Neural progenitor cell (in vitro differentiated cells): ENCODE measurements around the gene TSHZ1.

Experiments used
- CTCF ChIP-seq: fragments of 200-600 bp; sonication (generic); IDR thresholded peaks from 2 replicates; pipeline ENCODE4 v1.5.1; 2017; ENCODE audit warnings: antibody characterized with exemption, mild to moderate bottlenecking
- EZH2 ChIP-seq: fragments of 200-600 bp; sonication (generic); IDR thresholded peaks from 2 replicates; pipeline ENCODE4 v1.6.1; 2017; ENCODE audit warnings: antibody characterized with exemption, mild to moderate bottlenecking, moderate library complexity
- EZH2phosphoT487 ChIP-seq: fragments of 200-600 bp; sonication (generic); IDR thresholded peaks from 2 replicates; pipeline ENCODE4 v1.6.1; 2017; ENCODE audit warnings: antibody characterized with exemption

GRCh38 chr18:75226286-75226955, 15.8 kb downstream of the TSHZ1 start:
- TF ChIP-seq CTCF, result no peak
- no peak for TF ChIP-seq EZH2
- no peak for TF ChIP-seq EZH2phosphoT487
